GM19452 (cell line): ENCODE results near the gene AKAP7.
"Not testable (repeated sequence)": the region's sequence is repeated elsewhere in the genome, so short reads cannot be mapped to it uniquely, and the experiment has no call there.

Experiments
- ATAC-seq: cut with Tn5 transposase; IDR thresholded peaks from one replicate; pipeline ENCODE4 v1.9.1; 2021; ENCODE audit not compliant: unreplicated experiment

Gene AKAP7

GRCh38 chr6:131288214-131288613 is 152.9 kb downstream of the AKAP7 start:
- ATAC-seq = no peak

- no peak for ATAC-seq
These were observed 155.7 kb downstream of the AKAP7 start for GRCh38 chr6:131290955-131291354.

- ATAC-seq = no peak
These were observed 157.1 kb downstream of the AKAP7 start for GRCh38 chr6:131292145-131292938.

GRCh38 chr6:131293472-131293911 is 158.2 kb downstream of the AKAP7 start:
- ATAC-seq = no peak

GRCh38 chr6:131295081-131295480 is 159.8 kb downstream of the AKAP7 start:
- no peak for ATAC-seq

GRCh38 chr6:131300826-131301225 is 165.6 kb downstream of the AKAP7 start:
- ATAC-seq = not testable (repeated sequence)

- no peak for ATAC-seq
These were observed 168.2 kb downstream of the AKAP7 start for GRCh38 chr6:131303338-131303930.

GRCh38 chr6:131305037-131305850 is 170.0 kb downstream of the AKAP7 start:
- no peak for ATAC-seq

- ATAC-seq = no peak
These were observed 174.2 kb downstream of the AKAP7 start for GRCh38 chr6:131309437-131309836.

GRCh38 chr6:131314838-131315237 is 179.6 kb downstream of the AKAP7 start:
- ATAC-seq = no peak

GRCh38 chr6:131316654-131317053 is 181.4 kb downstream of the AKAP7 start:
- ATAC-seq = no peak

- no peak for ATAC-seq
These were observed 182.2 kb downstream of the AKAP7 start for GRCh38 chr6:131317516-131317915.

- ATAC-seq = no peak
These were observed 186.3 kb downstream of the AKAP7 start for GRCh38 chr6:131321589-131321988.

- ATAC-seq = no peak
These were observed 186.9 kb downstream of the AKAP7 start for GRCh38 chr6:131322125-131322524.

GRCh38 chr6:131325669-131326068 is 190.4 kb downstream of the AKAP7 start:
- not testable (repeated sequence) for ATAC-seq

- ATAC-seq = not testable (repeated sequence)
These were observed 193.5 kb downstream of the AKAP7 start for GRCh38 chr6:131328727-131329126.

GRCh38 chr6:131331151-131331550 is 195.9 kb downstream of the AKAP7 start:
- ATAC-seq = no peak

GRCh38 chr6:131331873-131332781 is 196.9 kb downstream of the AKAP7 start:
- ATAC-seq = no peak
